ENCODE data around the gene MIEF2.
A peak's percentile ranks its signal among the peaks of the same experiment; 100 is the strongest.

MIEF2 gene

GRCh38 chr17:18224387-18225120, 35.9 kb upstream of the MIEF2 start:
- peak overlapping the region; percentile 57 for H3K4me3 ChIP-seq (ENCODE audit: low read depth, low read length)
- TF ChIP-seq CTCF (conservative IDR thresholded peaks at IDR 0.05; ENCODE audit: low read depth, low read length) = no peak
- peak; percentile 60 for DNase-seq (ENCODE audit: low read depth)

GRCh38 chr17:18225121-18225641, 35.3 kb upstream of the MIEF2 start, which contains the start of gene LLGL1:
Gene LLGL1, plus strand, starts transcription at chr17:18225635. Its CDS starts 48 bp downstream, at chr17:18225683.
- peak within 1 kb of the TSS; percentile 79 for H3K4me3 ChIP-seq (ENCODE audit: low read depth, low read length)
- no peak for TF ChIP-seq CTCF (conservative IDR thresholded peaks at IDR 0.05; ENCODE audit: low read depth, low read length)
- peak; percentile 97 for DNase-seq (ENCODE audit: low read depth)

- TF ChIP-seq CTCF (conservative IDR thresholded peaks at IDR 0.05; ENCODE audit: low read depth, low read length) = no peak
- H3K4me3 ChIP-seq (ENCODE audit: low read depth, low read length) = peak overlapping the region; percentile 79
- DNase-seq (ENCODE audit: low read depth) = peak; percentile 17
Measured at GRCh38 chr17:18225642-18226283, 34.7 kb upstream of the MIEF2 start.

GRCh38 chr17:18226284-18226945, 34.0 kb upstream of the MIEF2 start:
- TF ChIP-seq CTCF (conservative IDR thresholded peaks at IDR 0.05; ENCODE audit: low read depth, low read length) = no peak
- no peak for DNase-seq (ENCODE audit: low read depth)
- H3K4me3 ChIP-seq (ENCODE audit: low read depth, low read length) = peak overlapping the region; percentile 79

- H3K4me3 ChIP-seq (ENCODE audit: low read depth, low read length) = no peak overlapping the region
- DNase-seq (ENCODE audit: low read depth) = no peak
- TF ChIP-seq CTCF (conservative IDR thresholded peaks at IDR 0.05; ENCODE audit: low read depth, low read length) = no peak
Measured at GRCh38 chr17:18227635-18228034, 32.8 kb upstream of the MIEF2 start.

- H3K4me3 ChIP-seq (ENCODE audit: low read depth, low read length) = no peak overlapping the region
- TF ChIP-seq CTCF (conservative IDR thresholded peaks at IDR 0.05; ENCODE audit: low read depth, low read length) = no peak
- DNase-seq (ENCODE audit: low read depth) = no peak
Measured at GRCh38 chr17:18228176-18228682, 32.2 kb upstream of the MIEF2 start.
